Neural cell (in vitro differentiated cells): ENCODE results near the gene SMAP2. TPM values are rescaled to one million over a fixed set of nuclear protein-coding genes. Genes with fewer than 3 reads are reported as not detected.
A peak's percentile ranks its signal among the peaks of the same experiment; 100 is the strongest.
"Not testable (repeated sequence)": the region's sequence is repeated elsewhere in the genome, so short reads cannot be mapped to it uniquely, and the experiment has no call there.

Source experiments
- H2AFZ ChIP-seq: fragments of 200-600, 300-800 bp; sonication (generic), shearing (Covaris generic); 2 replicates; pipeline ENCODE4 v1.6.0; 2014; ENCODE audit warnings: low read depth, mild to moderate bottlenecking, antibody characterized with exemption, low read length, moderate library complexity
- H3F3A ChIP-seq: fragments of 200-600 bp; shearing (Covaris generic); 2 replicates; pipeline ENCODE4 v1.6.1; 2016; ENCODE audit warnings: mild to moderate bottlenecking, moderate library complexity, mixed read lengths, antibody characterized with exemption, low read length; ENCODE audit not compliant: insufficient read depth, poor library complexity, severe bottlenecking
- H3K27ac ChIP-seq: fragments of 200-600, 300-800 bp; sonication (generic), shearing (Covaris generic); 2 replicates; pipeline ENCODE4 v1.5.1; 2014; ENCODE audit warnings: mild to moderate bottlenecking, low read length, moderate library complexity
- H3K27me3 ChIP-seq: fragments of 300-800, 200-600 bp; sonication (generic), shearing (Covaris generic); 2 replicates; pipeline ENCODE4 v1.6.0; 2014; ENCODE audit warnings: mild to moderate bottlenecking, low read depth, low read length, moderate library complexity; ENCODE audit not compliant: insufficient read depth
- H3K36me3 ChIP-seq: fragments of 300-800, 200-600 bp; sonication (generic), shearing (Covaris generic); 2 replicates; pipeline ENCODE4 v1.5.1; 2014; ENCODE audit warnings: mild to moderate bottlenecking, antibody characterized with exemption, low read length, moderate library complexity; ENCODE audit not compliant: insufficient read depth
- H3K4me2 ChIP-seq: fragments of 300-800, 200-600 bp; sonication (generic), shearing (Covaris generic); 2 replicates; pipeline ENCODE4 v1.6.0; 2014; ENCODE audit warnings: mild to moderate bottlenecking, low read length
- H3K4me3 ChIP-seq: fragments of 300-800, 200-600 bp; sonication (generic), shearing (Covaris generic); 2 replicates; pipeline ENCODE4 v1.5.1; 2014; ENCODE audit warnings: mild to moderate bottlenecking, low read length, moderate library complexity
- H3K79me2 ChIP-seq: fragments of 200-600 bp; shearing (Covaris generic); replicated peaks from 2 replicates; pipeline ENCODE4 v1.6.0; 2014; ENCODE audit warnings: mild to moderate bottlenecking, low read length, moderate library complexity; ENCODE audit not compliant: insufficient read depth
- H3K9ac ChIP-seq: fragments of 300-800, 200-600 bp; sonication (generic), shearing (Covaris generic); 2 replicates; pipeline ENCODE4 v1.6.1; 2016; ENCODE audit warnings: mild to moderate bottlenecking, low read length, mixed read lengths
- H3K9me2 ChIP-seq: fragments of 200-600 bp; shearing (Covaris generic); 2 replicates; pipeline ENCODE4 v1.6.1; 2016; ENCODE audit warnings: mild to moderate bottlenecking, low read length, mixed read lengths; ENCODE audit not compliant: insufficient read depth
- H3K9me3 ChIP-seq: fragments of 200-600, 300-800 bp; sonication (generic), shearing (Covaris generic); 2 replicates; pipeline ENCODE4 v1.6.1; 2016; ENCODE audit warnings: mild to moderate bottlenecking, mixed run types, low read length, moderate library complexity, mixed read lengths
- H4K20me1 ChIP-seq: fragments of 200-600 bp; shearing (Covaris generic); 2 replicates; pipeline ENCODE4 v1.6.1; 2016; ENCODE audit warnings: mild to moderate bottlenecking, mixed run types; ENCODE audit not compliant: insufficient read depth
- CTCF ChIP-seq: fragments of 450-650 bp; IDR thresholded peaks from 2 replicates; pipeline ENCODE4 v1.5.1; 2014; ENCODE audit warnings: antibody characterized with exemption, mild to moderate bottlenecking, moderate library complexity; ENCODE audit not compliant: poor library complexity, severe bottlenecking
- EP300 ChIP-seq: fragments of 450-650 bp; conservative IDR thresholded peaks from 2 replicates; pipeline ENCODE4 v1.6.1; 2014; ENCODE audit warnings: antibody characterized with exemption, mild to moderate bottlenecking, moderate library complexity; ENCODE audit not compliant: poor library complexity, severe bottlenecking
- MXI1 ChIP-seq: fragments of 450-650 bp; conservative IDR thresholded peaks from 2 replicates; pipeline ENCODE4 v1.6.1; 2014; ENCODE audit warnings: antibody characterized with exemption, mild to moderate bottlenecking; ENCODE audit not compliant: poor library complexity, severe bottlenecking
- POLR2AphosphoS5 ChIP-seq: IDR thresholded peaks from 2 replicates; pipeline ENCODE4 v1.6.1; 2012
- RAD21 ChIP-seq: fragments of 450-650 bp; conservative IDR thresholded peaks from 2 replicates; pipeline ENCODE4 v1.6.1; 2014; ENCODE audit warnings: antibody characterized with exemption, mild to moderate bottlenecking, moderate library complexity
- SMC3 ChIP-seq: fragments of 450-650 bp; conservative IDR thresholded peaks from 2 replicates; pipeline ENCODE4 v1.6.1; 2014; ENCODE audit warnings: antibody characterized with exemption, mild to moderate bottlenecking, moderate library complexity; ENCODE audit not compliant: poor library complexity
- TAF1 ChIP-seq: IDR thresholded peaks from 2 replicates; pipeline ENCODE4 v1.6.1; 2012; ENCODE audit warnings: low read depth
- polyA minus RNA-seq: library from RNA; depleted of rRNA, polyadenylated mRNA; stranded (reverse); fragments of >200 nt; gene quantifications from 2 replicates; pipeline ENCODE4 v1.2.3, GENCODE V29; 2014
- polyA plus RNA-seq: library from polyadenylated mRNA; depleted of rRNA; stranded (reverse); fragments of >200 nt; gene quantifications from 2 replicates; pipeline ENCODE4 v1.2.3, GENCODE V29; 2014
- TF ChIP-seq, protein P1 (sequence below): IDR thresholded peaks from 2 replicates; pipeline ENCODE4 v1.6.1; 2012; ENCODE audit warnings: borderline replicate concordance

Gene SMAP2
- polyA plus RNA-seq (46.8 and 56.3 TPM in 2 replicates), polyA minus RNA-seq (57.0 and 64.9 TPM in 2 replicates)

DNA sequence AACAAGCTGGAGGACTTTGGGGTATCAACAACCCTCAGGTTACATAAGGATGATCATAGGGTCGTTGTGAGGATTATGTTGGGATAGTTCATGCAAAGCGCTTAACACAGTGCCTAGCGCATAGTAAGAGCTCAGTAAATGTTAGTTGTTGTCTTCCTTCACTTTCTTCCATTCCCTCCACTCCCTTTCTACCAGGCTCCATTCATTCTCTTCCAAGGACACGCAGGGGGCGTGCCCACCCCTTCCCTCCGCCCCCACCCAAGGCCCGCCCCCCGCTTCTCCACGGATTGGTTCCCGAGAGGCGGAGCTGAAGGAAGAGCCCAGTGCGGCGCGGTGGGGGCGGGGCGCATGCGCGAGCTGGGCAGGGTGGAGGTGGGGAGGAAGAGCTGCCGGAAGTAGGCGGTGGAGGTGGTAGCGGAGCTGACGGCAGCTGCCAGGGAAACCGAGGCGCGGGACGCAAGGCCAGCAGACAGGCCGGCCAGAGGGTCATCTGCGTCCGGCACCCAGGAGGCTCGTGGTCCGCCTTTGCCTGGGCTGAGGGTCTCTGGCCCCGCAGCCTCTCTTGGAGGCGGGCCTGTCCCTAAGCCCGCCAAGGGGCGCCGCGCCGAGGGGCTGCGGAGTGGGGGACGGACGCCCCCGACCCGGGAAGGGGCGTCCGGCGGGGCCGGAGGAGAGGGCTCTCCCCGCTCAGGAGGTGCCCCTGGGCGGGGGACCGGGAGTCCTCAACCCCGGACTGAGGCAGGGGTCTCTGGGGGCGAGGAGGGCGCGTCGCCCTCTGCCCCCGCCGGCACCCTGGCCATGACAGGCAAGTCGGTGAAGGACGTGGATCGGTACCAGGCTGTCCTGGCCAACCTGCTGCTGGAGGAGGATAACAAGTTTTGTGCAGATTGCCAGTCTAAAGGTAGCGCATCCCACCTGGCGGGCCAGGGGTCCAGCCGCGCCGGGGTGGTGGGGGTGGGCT is at the start of gene SMAP2:
TSS of gene SMAP2 (plus strand) at position 405 of the 961 bp plus-strand sequence. CDS start at position 799, 394 bp downstream.
- Histone ChIP-seq H3K27ac (peak within 1 kb of the TSS; percentile 94), H3K9me2 (no peaks in the 10 kb centered on the region), H2AFZ (peak within 1 kb of the TSS; percentile 75)

DNA sequence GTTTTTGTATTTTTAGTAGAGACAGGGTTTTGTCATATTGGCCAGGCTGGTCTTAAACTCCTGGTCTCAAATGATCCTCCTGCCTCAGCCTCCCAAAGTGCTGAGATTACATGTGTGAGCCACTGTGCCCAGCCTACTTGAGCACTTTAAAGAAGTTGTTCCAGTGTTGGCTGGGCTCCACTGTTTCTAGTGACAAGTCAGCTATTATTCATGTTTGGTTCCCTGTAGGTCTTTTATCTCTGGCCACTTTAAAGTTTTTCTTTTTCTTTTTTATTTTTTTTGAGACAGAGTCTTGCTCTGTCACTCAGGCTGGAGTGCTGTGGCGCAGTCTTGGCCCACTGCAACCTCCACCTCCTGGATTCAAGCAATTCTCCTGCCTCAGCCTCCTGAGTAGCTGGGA is 42.1 kb upstream of the SMAP2 start:
- H3K4me2 ChIP-seq, H3K4me3 ChIP-seq, H3K36me3 ChIP-seq, H3K27ac ChIP-seq, H3K27me3 ChIP-seq, H3K9me3 ChIP-seq, H2AFZ ChIP-seq, H3K9me2 ChIP-seq, H3K9ac ChIP-seq, H4K20me1 ChIP-seq, H3K79me2 ChIP-seq, H3F3A ChIP-seq: not testable (repeated sequence)

More for the DNA sequence above, at the start of gene SMAP2:
- peak within 1 kb of the TSS; percentile 100 for H3K4me3 ChIP-seq
- H3K9me3 ChIP-seq, result no peaks in the 10 kb centered on the region
- no peaks in the 10 kb centered on the region for H4K20me1 ChIP-seq
- peak within 1 kb of the TSS; percentile 68 for H3K4me2 ChIP-seq
- peak within 1 kb of the TSS; percentile 92 for H3K9ac ChIP-seq
- H3K79me2 ChIP-seq, result peaks cover 38% of the 10 kb centered on the region
- H3K27me3 ChIP-seq, result no peaks in the 10 kb centered on the region
- peaks cover 11% of the 10 kb centered on the region for H3F3A ChIP-seq
- H3K36me3 ChIP-seq, result no peaks in the 10 kb centered on the region
- TF ChIP-seq POLR2AphosphoS5, result peak; percentile 98
- TF ChIP-seq SMC3, result no peak
- TF ChIP-seq EP300, result peak; percentile 15

GRCh38 chr1:40332695-40333094 is 40.8 kb upstream of the SMAP2 start:
- no peaks in the 10 kb centered on the region for H4K20me1 ChIP-seq
- H3K27me3 ChIP-seq, result no peaks in the 10 kb centered on the region
- no peaks in the 10 kb centered on the region for H3F3A ChIP-seq
- H3K36me3 ChIP-seq, result no peaks in the 10 kb centered on the region
- TF ChIP-seq CTCF, result no peak
- TF ChIP-seq RAD21, result no peak
- TF ChIP-seq SMC3, result no peak
- TF ChIP-seq EP300, result no peak
- TF ChIP-seq, protein P1, sequence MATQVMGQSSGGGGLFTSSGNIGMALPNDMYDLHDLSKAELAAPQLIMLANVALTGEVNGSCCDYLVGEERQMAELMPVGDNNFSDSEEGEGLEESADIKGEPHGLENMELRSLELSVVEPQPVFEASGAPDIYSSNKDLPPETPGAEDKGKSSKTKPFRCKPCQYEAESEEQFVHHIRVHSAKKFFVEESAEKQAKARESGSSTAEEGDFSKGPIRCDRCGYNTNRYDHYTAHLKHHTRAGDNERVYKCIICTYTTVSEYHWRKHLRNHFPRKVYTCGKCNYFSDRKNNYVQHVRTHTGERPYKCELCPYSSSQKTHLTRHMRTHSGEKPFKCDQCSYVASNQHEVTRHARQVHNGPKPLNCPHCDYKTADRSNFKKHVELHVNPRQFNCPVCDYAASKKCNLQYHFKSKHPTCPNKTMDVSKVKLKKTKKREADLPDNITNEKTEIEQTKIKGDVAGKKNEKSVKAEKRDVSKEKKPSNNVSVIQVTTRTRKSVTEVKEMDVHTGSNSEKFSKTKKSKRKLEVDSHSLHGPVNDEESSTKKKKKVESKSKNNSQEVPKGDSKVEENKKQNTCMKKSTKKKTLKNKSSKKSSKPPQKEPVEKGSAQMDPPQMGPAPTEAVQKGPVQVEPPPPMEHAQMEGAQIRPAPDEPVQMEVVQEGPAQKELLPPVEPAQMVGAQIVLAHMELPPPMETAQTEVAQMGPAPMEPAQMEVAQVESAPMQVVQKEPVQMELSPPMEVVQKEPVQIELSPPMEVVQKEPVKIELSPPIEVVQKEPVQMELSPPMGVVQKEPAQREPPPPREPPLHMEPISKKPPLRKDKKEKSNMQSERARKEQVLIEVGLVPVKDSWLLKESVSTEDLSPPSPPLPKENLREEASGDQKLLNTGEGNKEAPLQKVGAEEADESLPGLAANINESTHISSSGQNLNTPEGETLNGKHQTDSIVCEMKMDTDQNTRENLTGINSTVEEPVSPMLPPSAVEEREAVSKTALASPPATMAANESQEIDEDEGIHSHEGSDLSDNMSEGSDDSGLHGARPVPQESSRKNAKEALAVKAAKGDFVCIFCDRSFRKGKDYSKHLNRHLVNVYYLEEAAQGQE, result no peak
- no peak for TF ChIP-seq MXI1
- no peak for TF ChIP-seq POLR2AphosphoS5
- TF ChIP-seq TAF1, result no peak
- H3K27ac ChIP-seq, result no peak overlapping the region
- H3K4me2 ChIP-seq, result no peak overlapping the region
- no peaks in the 10 kb centered on the region for H3K79me2 ChIP-seq
- H3K4me3 ChIP-seq, result no peak overlapping the region
- no peaks in the 10 kb centered on the region for H3K9me3 ChIP-seq
- H2AFZ ChIP-seq, result no peak overlapping the region
- no peak overlapping the region for H3K9ac ChIP-seq
- H3K9me2 ChIP-seq, result no peaks in the 10 kb centered on the region
